Spleen (tissue), 11 donors: Measurements from ENCODE around the gene ZNF862. TPM values are rescaled to one million over a fixed set of nuclear protein-coding genes. Genes with fewer than 3 reads are reported as not detected.

Experiments used
- DNase-seq: peaks from one replicate; pipeline ENCODE4 v3.0.0-alpha.2; 2020
- H3K27ac ChIP-seq, 8 donors: fragments of 200-600 bp; sonication (generic) in 7 of 8; 1 replicate in 4 of 8; 2 replicates in 4 of 8; pipeline versions ENCODE4 v1.5.0 to v1.8.0; 2016 to 2021; ENCODE audit warnings: inconsistent platforms in 4 of 8, mild to moderate bottlenecking in 4 of 8, moderate library complexity in 1 of 8
- H3K27me3 ChIP-seq, 7 donors: fragments of 200-600 bp; sonication (generic) in 6 of 7; replicated peaks in 1 of 7; 1 replicate in 4 of 7; 2 replicates in 3 of 7; pipeline versions ENCODE4 v1.5.0 to v1.8.0; 2016 to 2021; ENCODE audit warnings: inconsistent platforms in 3 of 7, mild to moderate bottlenecking in 1 of 7
- H3K36me3 ChIP-seq, 6 donors: fragments of 200-600 bp; sonication (generic) in 5 of 6; 1 replicate in 4 of 6; 2 replicates in 2 of 6; pipeline versions ENCODE4 v1.5.0 to v1.8.0; 2016 to 2021; ENCODE audit warnings: inconsistent platforms in 2 of 6
- H3K4me1 ChIP-seq, 6 donors: fragments of 200-600 bp; sonication (generic) in 5 of 6; 1 replicate in 3 of 6; 2 replicates in 3 of 6; pipeline versions ENCODE4 v1.5.0 to v1.8.0; 2016 to 2021; ENCODE audit warnings: inconsistent platforms in 3 of 6
- H3K4me3 ChIP-seq, 8 donors: fragments of 200-600 bp; sonication (generic) in 7 of 8; 1 replicate in 4 of 8; 2 replicates in 4 of 8; pipeline versions ENCODE4 v1.5.0 to v1.8.0; 2016 to 2021; ENCODE audit warnings: inconsistent platforms in 4 of 8, mild to moderate bottlenecking in 4 of 8, moderate library complexity in 2 of 8
- H3K9me3 ChIP-seq, 8 donors: fragments of 200-600 bp; sonication (generic) in 7 of 8; 1 replicate in 4 of 8; 2 replicates in 4 of 8; pipeline versions ENCODE4 v1.5.0 to v1.8.0; 2016 to 2021; ENCODE audit warnings: inconsistent platforms in 4 of 8
- CTCF ChIP-seq, 11 experiments: fragments of 200-600 bp in 7 of 11; fragments of 450-650 bp in 4 of 11; sonication (generic) in 4 of 11; IDR thresholded peaks in 8 of 11; conservative IDR thresholded peaks in 3 of 11; 1 replicate in 7 of 11; 2 replicates in 4 of 11; pipeline versions ENCODE4 v1.4.0 to v1.8.0; 2016 to 2021; ENCODE audit warnings: antibody characterized with exemption in 11 of 11, inconsistent platforms in 4 of 11, mild to moderate bottlenecking in 1 of 11
- POLR2A ChIP-seq, 3 donors: fragments of 450-650 bp; IDR thresholded peaks; one replicate each; pipeline ENCODE4 v1.5.1; 2017; ENCODE audit warnings: antibody characterized with exemption in 3 of 3, mild to moderate bottlenecking in 1 of 3
- POLR2AphosphoS5 ChIP-seq, 3 donors: sonication (generic); formaldehyde crosslinking; IDR thresholded peaks; one replicate each; pipeline ENCODE4 v1.5.1; 2017; ENCODE audit warnings: antibody characterized with exemption in 3 of 3
- WGBS, 5 donors: extraction: QIAGEN DNeasy Blood & Tissue Kit in 3 of 5; methylation state at CpG; one replicate each; pipeline versions ENCODE4 v1.1.5 to v1.1.7; 2013 to 2018; 5-methylcytosine and 5-hydroxymethylcytosine counted together
- intact Hi-C: fragments of 100-400 bp; cut with DNase I; formaldehyde crosslinking; loops from one replicate; pipeline ENCODE4 v1.15.0; 2023; ENCODE audit warnings: low total_unique reads
- polyA plus RNA-seq, 3 donors: library from polyadenylated mRNA; stranded (reverse); fragments of 200-250 nt; gene quantifications; one replicate each; pipeline ENCODE4 v1.2.1, GENCODE V29; 2013
- total RNA-seq, 7 donors: library from RNA; depleted of rRNA in 3 of 7; stranded (reverse); fragments of >200 nt in 3 of 7; fragmentation: NEBNext Ultra II Directional in 4 of 7; extraction: Animal tissue kit (Norgen Biotek cat#: 25700) in 4 of 7; gene quantifications; one replicate each; pipeline versions ENCODE4 v1.1.0 to v1.2.1, GENCODE V29; 2016 to 2021
- donor health status: healthy with polysubstance abuse.
- donor health status: DM: no; HTN: no; CAD: no; lungs with moderate emphysema.
- donor health status: DM: no; HTN: no; CAD: no.
- donor health status: Bipolar disorder and iron deficiency.
- donor health status: healthy.
- donor health status: DM: no; HTN: no; CAD: no.
- donor health status: DM: yes; HTN: yes; CAD: no.

ZNF862 gene
- total and polyA plus RNA-seq, 10 donors, result 4.4 to 39.8 (median 25.4) TPM

GRCh38 chr7:149837564-149838223 lies 481 bp upstream of the ZNF862 start:
- Histone ChIP-seq H3K27ac (peak overlapping the region in 4 of 8 donors; percentile 92 to 95 (median 94)), H3K4me3 (peak overlapping the region in 6 of 8 donors; percentile 86 to 95 (median 93)), H3K36me3 (no peaks in the 10 kb centered on the region), H3K9me3 (no peaks in the 10 kb centered on the region), H3K4me1 (peaks cover 6 to 26% (median 17%) of the 10 kb centered on the region in 6 donors), H3K27me3 (peaks cover 0 to 12% (median 0%) of the 10 kb centered on the region in 7 donors)
- DNase-seq, result no peak
- intact Hi-C loops, result no loop called here
- WGBS, 5 donors, result 31 to 37% (median 33%) methylated on average over 17 of the region's 17 CpGs
- TF ChIP-seq POLR2AphosphoS5 (IDR thresholded peaks at IDR 0.05), result no peak
- TF ChIP-seq CTCF (IDR thresholded peaks at IDR 0.05 in 8 of 11, conservative IDR thresholded peaks at IDR 0.05 in 3 of 11), result peak in 1 of 11 experiments; percentile 11

GRCh38 chr7:149838992-149839408 lies 825 bp downstream of the ZNF862 start:
- TF ChIP-seq POLR2AphosphoS5 (IDR thresholded peaks at IDR 0.05) (no peak), CTCF (IDR thresholded peaks at IDR 0.05 in 8 of 11, conservative IDR thresholded peaks at IDR 0.05 in 3 of 11) (no peak), POLR2A (IDR thresholded peaks at IDR 0.05) (no peak)
- Histone ChIP-seq H3K27ac (peak overlapping the region; percentile 85 to 95 (median 92)), H3K27me3 (no peaks in the 10 kb centered on the region), H3K36me3 (no peaks in the 10 kb centered on the region), H3K4me3 (peak overlapping the region; percentile 86 to 96 (median 94)), H3K9me3 (no peaks in the 10 kb centered on the region), H3K4me1 (peaks cover 6 to 26% (median 17%) of the 10 kb centered on the region in 6 donors)
- DNase-seq, result no peak
- intact Hi-C loops, result no loop called here
- 25 to 36% (median 32%) methylated on average over 6 of the region's 6 CpGs for WGBS, 5 donors

- no peak for DNase-seq
- 96 to 99% (median 97%) methylated on average over 5 of the region's 5 CpGs for WGBS, 5 donors
- no peak for TF ChIP-seq POLR2AphosphoS5 (IDR thresholded peaks at IDR 0.05)
- no peak for TF ChIP-seq POLR2A (IDR thresholded peaks at IDR 0.05)
- no peak for TF ChIP-seq CTCF (IDR thresholded peaks at IDR 0.05 in 8 of 11, conservative IDR thresholded peaks at IDR 0.05 in 3 of 11)
- Histone ChIP-seq H3K36me3 (peaks cover 0 to 5% (median 0%) of the 10 kb centered on the region in 6 donors), H3K4me3 (peak overlapping the region in 1 of 8 donors; percentile 95), H3K4me1 (peaks cover 6 to 26% (median 17%) of the 10 kb centered on the region in 6 donors), H3K9me3 (no peaks in the 10 kb centered on the region), H3K27ac (no peak overlapping the region), H3K27me3 (no peaks in the 10 kb centered on the region)
- intact Hi-C loops, result no loop called here
These were observed 1.8 kb downstream of the ZNF862 start for GRCh38 chr7:149839933-149840332.

- 91 to 97% (median 95%) methylated on average over 9 of the region's 9 CpGs for WGBS, 5 donors
- DNase-seq, result no peak
- intact Hi-C loops, result no loop called here
These were observed 5.4 kb downstream of the ZNF862 start for GRCh38 chr7:149843566-149843965.

More at GRCh38 chr7:149843566-149843965, 5.4 kb downstream of the ZNF862 start:
- H3K27ac ChIP-seq, result no peak overlapping the region
- H3K4me3 ChIP-seq, result no peak overlapping the region
- H3K36me3 ChIP-seq, result peaks cover 0 to 28% (median 10%) of the 10 kb centered on the region in 6 donors
- no peaks in the 10 kb centered on the region for H3K27me3 ChIP-seq
- no peaks in the 10 kb centered on the region for H3K9me3 ChIP-seq
- TF ChIP-seq POLR2AphosphoS5 (IDR thresholded peaks at IDR 0.05) (no peak), CTCF (IDR thresholded peaks at IDR 0.05 in 8 of 11, conservative IDR thresholded peaks at IDR 0.05 in 3 of 11) (no peak), POLR2A (IDR thresholded peaks at IDR 0.05) (no peak)
- H3K4me1 ChIP-seq, result peaks cover 6 to 31% (median 11%) of the 10 kb centered on the region in 6 donors
